Progenitor cell of endocrine pancreas (in vitro differentiated cells): Measurements from ENCODE around the gene TMEM245. TPM values are rescaled to one million over a fixed set of nuclear protein-coding genes. Genes with fewer than 3 reads are reported as not detected.

Source experiments
- DNase-seq: peaks from one replicate; pipeline ENCODE4 v3.0.0; 2021; ENCODE audit warnings: low spot score; ENCODE audit not compliant: unreplicated experiment
- H3K27ac Mint-ChIP-seq: 2 replicates; pipeline ENCODE4 v1.8.0; 2021; ENCODE audit warnings: mild to moderate bottlenecking, moderate library complexity, mixed read lengths
- H3K27me3 Mint-ChIP-seq: 2 replicates; pipeline ENCODE4 v1.8.0; 2021; ENCODE audit warnings: mixed read lengths
- H3K36me3 Mint-ChIP-seq: 2 replicates; pipeline ENCODE4 v1.8.0; 2022; ENCODE audit warnings: mixed read lengths; ENCODE audit not compliant: insufficient read depth
- H3K4me1 Mint-ChIP-seq: 2 replicates; pipeline ENCODE4 v1.8.0; 2021; ENCODE audit warnings: low read depth, mixed read lengths
- H3K4me3 Mint-ChIP-seq: 2 replicates; pipeline ENCODE4 v1.8.0; 2021; ENCODE audit warnings: low read depth, mild to moderate bottlenecking, moderate library complexity, mixed read lengths
- H3K9me3 Mint-ChIP-seq: 2 replicates; pipeline ENCODE4 v1.8.0; 2021; ENCODE audit warnings: low read depth, mixed read lengths
- total RNA-seq: library from RNA; stranded (reverse); gene quantifications from 2 replicates; pipeline ENCODE4 v1.2.1, GENCODE V29; 2021
- TF ChIP-seq, protein P1 (sequence below): fragments of 200-600 bp; sonication (generic); IDR thresholded peaks from one replicate; pipeline ENCODE4 v1.5.0; 2021; ENCODE audit warnings: antibody characterized with exemption, mild to moderate bottlenecking; ENCODE audit not compliant: unreplicated experiment

TMEM245 gene
- total RNA-seq, 1 donor from 2014 or later = 57.2 TPM

- Mint-ChIP-seq H3K27ac (no peak overlapping the region), H3K4me1 (no peaks in the 10 kb centered on the region), H3K27me3 (no peaks in the 10 kb centered on the region), H3K36me3 (peaks cover 37% of the 10 kb centered on the region), H3K9me3 (peaks cover 3% of the 10 kb centered on the region), H3K4me3 (no peak overlapping the region)
- no peak for DNase-seq
- TF ChIP-seq, protein P1, sequence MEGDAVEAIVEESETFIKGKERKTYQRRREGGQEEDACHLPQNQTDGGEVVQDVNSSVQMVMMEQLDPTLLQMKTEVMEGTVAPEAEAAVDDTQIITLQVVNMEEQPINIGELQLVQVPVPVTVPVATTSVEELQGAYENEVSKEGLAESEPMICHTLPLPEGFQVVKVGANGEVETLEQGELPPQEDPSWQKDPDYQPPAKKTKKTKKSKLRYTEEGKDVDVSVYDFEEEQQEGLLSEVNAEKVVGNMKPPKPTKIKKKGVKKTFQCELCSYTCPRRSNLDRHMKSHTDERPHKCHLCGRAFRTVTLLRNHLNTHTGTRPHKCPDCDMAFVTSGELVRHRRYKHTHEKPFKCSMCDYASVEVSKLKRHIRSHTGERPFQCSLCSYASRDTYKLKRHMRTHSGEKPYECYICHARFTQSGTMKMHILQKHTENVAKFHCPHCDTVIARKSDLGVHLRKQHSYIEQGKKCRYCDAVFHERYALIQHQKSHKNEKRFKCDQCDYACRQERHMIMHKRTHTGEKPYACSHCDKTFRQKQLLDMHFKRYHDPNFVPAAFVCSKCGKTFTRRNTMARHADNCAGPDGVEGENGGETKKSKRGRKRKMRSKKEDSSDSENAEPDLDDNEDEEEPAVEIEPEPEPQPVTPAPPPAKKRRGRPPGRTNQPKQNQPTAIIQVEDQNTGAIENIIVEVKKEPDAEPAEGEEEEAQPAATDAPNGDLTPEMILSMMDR = no peak
These were observed 79.2 kb downstream of the TMEM245 start for GRCh38 chr9:109040571-109040970.

- Mint-ChIP-seq H3K9me3 (peaks cover 3% of the 10 kb centered on the region), H3K4me3 (no peak overlapping the region), H3K36me3 (peaks cover 33% of the 10 kb centered on the region), H3K27ac (peak overlapping the region; percentile 22), H3K4me1 (no peaks in the 10 kb centered on the region), H3K27me3 (no peaks in the 10 kb centered on the region)
- DNase-seq = no peak
- TF ChIP-seq, protein P1 = no peak
These were observed 80.2 kb downstream of the TMEM245 start for GRCh38 chr9:109039539-109039938.

- Mint-ChIP-seq H3K27me3 (no peaks in the 10 kb centered on the region), H3K9me3 (peaks cover 3% of the 10 kb centered on the region), H3K36me3 (peaks cover 28% of the 10 kb centered on the region), H3K4me1 (no peaks in the 10 kb centered on the region), H3K4me3 (no peak overlapping the region), H3K27ac (no peak overlapping the region)
- TF ChIP-seq, protein P1 = no peak
- no peak for DNase-seq
These were observed 81.6 kb downstream of the TMEM245 start for GRCh38 chr9:109037946-109038715.

DNA sequence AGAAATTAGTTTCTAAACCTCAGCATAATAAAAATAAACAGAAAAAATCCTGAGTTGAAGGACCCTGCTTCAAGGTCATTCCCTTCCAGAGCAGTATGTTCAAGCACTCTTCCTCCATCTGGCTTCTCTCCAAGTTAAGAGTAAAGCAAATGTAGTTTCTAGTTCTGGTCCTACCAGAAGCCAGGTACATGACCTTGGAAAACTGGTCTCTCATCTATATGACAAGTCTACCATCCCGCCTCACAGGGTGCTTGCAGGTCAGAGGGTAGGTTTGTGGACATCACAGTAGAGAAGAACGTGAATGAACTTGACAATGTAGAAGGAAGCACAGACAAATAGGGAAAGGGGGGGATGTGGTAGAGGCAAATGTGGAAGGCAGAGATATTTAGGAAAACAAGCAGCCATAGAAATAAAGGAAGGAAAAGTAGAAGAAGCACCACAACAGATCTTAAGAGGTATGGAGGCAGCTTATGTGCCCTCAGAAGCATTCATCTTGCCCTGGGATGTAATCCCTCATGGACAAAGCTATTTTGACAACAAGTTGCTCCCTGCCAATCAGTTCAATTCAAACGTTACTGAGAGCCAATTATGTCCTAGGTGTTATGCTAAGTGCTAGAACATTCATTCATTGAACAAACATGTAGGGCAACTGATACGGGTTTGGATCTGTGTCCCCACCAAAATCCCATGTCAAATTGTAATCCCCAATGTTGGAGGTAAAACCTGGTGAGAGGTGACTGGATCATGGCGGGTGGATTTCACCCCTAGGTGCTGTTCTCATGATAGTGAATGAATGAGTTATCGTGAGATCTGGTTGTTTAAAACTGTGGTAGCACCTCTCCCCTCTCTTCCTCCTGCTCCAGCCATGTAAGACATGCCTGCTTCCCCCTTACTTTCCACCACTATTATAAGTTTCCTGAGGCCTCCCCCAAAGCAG is 82.7 kb downstream of the TMEM245 start:
- DNase-seq = no peak
- Mint-ChIP-seq H3K27ac (no peak overlapping the region), H3K27me3 (no peaks in the 10 kb centered on the region), H3K4me1 (no peaks in the 10 kb centered on the region), H3K9me3 (no peaks in the 10 kb centered on the region), H3K4me3 (no peak overlapping the region), H3K36me3 (peaks cover 24% of the 10 kb centered on the region)
- TF ChIP-seq, protein P1 = no peak

DNA sequence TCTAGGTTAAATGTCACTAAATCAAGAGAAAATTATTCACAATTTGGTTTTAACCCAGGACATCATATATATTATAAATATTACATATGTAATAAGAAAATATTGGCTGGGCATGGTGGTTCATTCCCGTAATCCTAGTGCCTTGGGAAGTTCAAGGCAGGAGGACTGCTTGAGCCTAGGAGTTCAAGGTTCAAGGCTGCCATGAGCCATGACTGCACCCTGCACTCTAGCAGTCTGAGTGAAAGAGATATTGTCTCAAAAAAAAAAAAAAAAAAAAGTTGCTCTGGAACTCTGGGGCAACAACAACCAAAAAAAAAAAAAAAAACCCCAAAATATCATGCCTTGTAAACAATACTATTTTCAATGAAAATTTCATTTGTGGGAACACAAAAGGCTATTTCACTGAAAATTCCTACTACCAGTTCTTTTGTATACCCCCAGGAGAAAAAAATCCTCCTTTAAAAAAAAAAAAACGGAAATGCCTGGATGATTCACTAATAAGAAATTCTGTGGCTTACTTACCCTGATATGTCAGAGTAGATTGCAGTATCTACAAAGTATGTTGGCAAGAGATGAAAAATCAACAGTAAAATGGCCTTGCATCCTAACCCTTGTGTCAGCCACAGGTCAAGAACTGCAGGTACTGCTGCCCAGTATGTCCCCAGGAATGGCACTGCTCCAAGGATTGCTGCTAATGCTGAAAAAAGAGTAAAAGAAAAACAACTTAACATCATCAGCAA is 83.9 kb downstream of the TMEM245 start:
- Mint-ChIP-seq H3K4me3 (no peak overlapping the region), H3K27me3 (no peaks in the 10 kb centered on the region), H3K36me3 (peaks cover 25% of the 10 kb centered on the region), H3K9me3 (no peaks in the 10 kb centered on the region), H3K4me1 (no peaks in the 10 kb centered on the region), H3K27ac (no peak overlapping the region)
- no peak for DNase-seq
- TF ChIP-seq, protein P1 = no peak
